Endodermal cell (in vitro differentiated cells): ENCODE results near the gene MBNL2. TPM values are rescaled to one million over a fixed set of nuclear protein-coding genes. Genes with fewer than 3 reads are reported as not detected.
A peak's percentile ranks its signal among the peaks of the same experiment; 100 is the strongest.

ENCODE experiments used
- DNase-seq: peaks from one replicate; pipeline ENCODE4 v3.0.0-alpha.2; 2017
- H3K27ac ChIP-seq: 2 replicates; pipeline ENCODE4 v1.5.1; 2013; ENCODE audit warnings: mild to moderate bottlenecking, low read depth, low read length, moderate library complexity
- H3K27me3 ChIP-seq: 2 replicates; pipeline ENCODE4 v1.6.1; 2013; ENCODE audit warnings: mild to moderate bottlenecking, low read length, moderate library complexity; ENCODE audit not compliant: insufficient read depth, control insufficient read depth, poor library complexity, severe bottlenecking
- H3K36me3 ChIP-seq: 2 replicates; pipeline ENCODE4 v1.7.0; 2013; ENCODE audit warnings: mild to moderate bottlenecking, low read length, moderate library complexity; ENCODE audit not compliant: control insufficient read depth, insufficient read depth
- H3K4me1 ChIP-seq: one replicate; pipeline ENCODE4 v1.7.0; 2013; ENCODE audit warnings: low read length; ENCODE audit not compliant: control insufficient read depth, insufficient read depth
- H3K4me3 ChIP-seq: 2 replicates; pipeline ENCODE4 v1.5.1; 2013; ENCODE audit warnings: mild to moderate bottlenecking, low read length, moderate library complexity
- H3K9ac ChIP-seq: 2 replicates; pipeline ENCODE4 v1.6.1; 2013; ENCODE audit warnings: mild to moderate bottlenecking, low read length, moderate library complexity; ENCODE audit not compliant: poor library complexity, severe bottlenecking; ENCODE audit errors: extremely low read depth
- H3K9me3 ChIP-seq: 2 replicates; pipeline ENCODE4 v1.6.1; 2013; ENCODE audit warnings: mild to moderate bottlenecking, low read length, moderate library complexity; ENCODE audit not compliant: control insufficient read depth
- H3K27ac Mint-ChIP-seq: 2 replicates; pipeline ENCODE4 v1.8.0; 2020; ENCODE audit warnings: mixed read lengths
- H3K27me3 Mint-ChIP-seq: 2 replicates; pipeline ENCODE4 v1.8.0; 2021; ENCODE audit warnings: mild to moderate bottlenecking, mixed read lengths; ENCODE audit not compliant: insufficient read depth
- H3K36me3 Mint-ChIP-seq: 2 replicates; pipeline ENCODE4 v1.8.0; 2020; ENCODE audit warnings: low read depth, mixed read lengths
- H3K4me1 Mint-ChIP-seq: 2 replicates; pipeline ENCODE4 v1.8.0; 2020; ENCODE audit warnings: mixed read lengths
- H3K4me3 Mint-ChIP-seq: 2 replicates; pipeline ENCODE4 v1.8.0; 2020; ENCODE audit warnings: mild to moderate bottlenecking, moderate library complexity, mixed read lengths
- H3K9me3 Mint-ChIP-seq: 2 replicates; pipeline ENCODE4 v1.8.0; 2020; ENCODE audit warnings: mild to moderate bottlenecking, mixed read lengths
- CTCF ChIP-seq: fragments of 200-600 bp; sonication (generic); conservative IDR thresholded peaks from 2 replicates; pipeline ENCODE4 v1.5.0; 2021; ENCODE audit warnings: antibody characterized with exemption, mild to moderate bottlenecking
- WGBS, 2 experiments: methylation state at CpG; one replicate each; pipeline versions ENCODE4 v1.1.5 to v1.1.7; 2013; ENCODE audit warnings: missing lambda C conversion rate in 2 of 2, mixed read lengths in 1 of 2; ENCODE audit not compliant: insufficient coverage in 1 of 2, insufficient read length in 1 of 2; 5-methylcytosine and 5-hydroxymethylcytosine counted together
- total RNA-seq, 2 donors: library from RNA; stranded (reverse); fragmentation: NEBNext Ultra II Directional in 1 of 2; extraction: Animal tissue kit (Norgen Biotek cat#: 25700) in 1 of 2; gene quantifications; 2 replicates in 1 of 2; 3 replicates in 1 of 2; pipeline ENCODE4 v1.2.1, GENCODE V29; 2021

MBNL2 gene
- total RNA-seq, 2 donors from 2014 or later = 1.7 to 3.3 TPM

GRCh38 chr13:97408938-97409337, 186.8 kb downstream of the MBNL2 start:
- no peaks in the 10 kb centered on the region for H3K27me3 ChIP-seq
- no peaks in the 10 kb centered on the region for H3K9me3 Mint-ChIP-seq
- WGBS, 2 experiments = 94 to 100% methylated on average over 2 of the region's 2 CpGs
- H3K4me1 Mint-ChIP-seq = peaks cover 7% of the 10 kb centered on the region
- H3K9ac ChIP-seq = no peak overlapping the region
- no peaks in the 10 kb centered on the region for H3K36me3 ChIP-seq
- H3K4me3 Mint-ChIP-seq = no peak overlapping the region
- DNase-seq = no peak
- peaks cover 3% of the 10 kb centered on the region for H3K27me3 Mint-ChIP-seq
- H3K27ac Mint-ChIP-seq = no peak overlapping the region
- H3K4me1 ChIP-seq = no peaks in the 10 kb centered on the region
- H3K27ac ChIP-seq = no peak overlapping the region
- no peaks in the 10 kb centered on the region for H3K36me3 Mint-ChIP-seq
- no peaks in the 10 kb centered on the region for H3K9me3 ChIP-seq
- no peak overlapping the region for H3K4me3 ChIP-seq
- no peak for TF ChIP-seq CTCF

GRCh38 chr13:97411984-97412383, 189.9 kb downstream of the MBNL2 start:
- no peaks in the 10 kb centered on the region for H3K9me3 Mint-ChIP-seq
- H3K4me3 ChIP-seq = no peak overlapping the region
- no peak overlapping the region for H3K9ac ChIP-seq
- H3K27me3 ChIP-seq = no peaks in the 10 kb centered on the region
- no peak overlapping the region for H3K27ac ChIP-seq
- peaks cover 13% of the 10 kb centered on the region for H3K4me1 Mint-ChIP-seq
- no peak for TF ChIP-seq CTCF
- no peak for DNase-seq
- no peaks in the 10 kb centered on the region for H3K36me3 ChIP-seq
- no peaks in the 10 kb centered on the region for H3K36me3 Mint-ChIP-seq
- no peak overlapping the region for H3K27ac Mint-ChIP-seq
- no peaks in the 10 kb centered on the region for H3K4me1 ChIP-seq
- no peaks in the 10 kb centered on the region for H3K9me3 ChIP-seq
- no peak overlapping the region for H3K4me3 Mint-ChIP-seq
- 91 to 94% methylated on average over 6 of the region's 6 CpGs for WGBS, 2 experiments
- H3K27me3 Mint-ChIP-seq = peaks cover 4% of the 10 kb centered on the region

- no peaks in the 10 kb centered on the region for H3K36me3 Mint-ChIP-seq
- no peaks in the 10 kb centered on the region for H3K27me3 ChIP-seq
- 8% methylated on average over 1 of the region's 1 CpG; no CpG with 5 or more reads in 1 of the 2 experiments for WGBS, 2 experiments
- H3K27ac Mint-ChIP-seq = no peak overlapping the region
- no peaks in the 10 kb centered on the region for H3K9me3 Mint-ChIP-seq
- H3K9me3 ChIP-seq = no peaks in the 10 kb centered on the region
- H3K4me3 ChIP-seq = peak overlapping the region; percentile 48
- H3K27ac ChIP-seq = no peak overlapping the region
- H3K27me3 Mint-ChIP-seq = peaks cover 2% of the 10 kb centered on the region
- no peak overlapping the region for H3K4me3 Mint-ChIP-seq
- no peaks in the 10 kb centered on the region for H3K4me1 ChIP-seq
- DNase-seq = no peak
- H3K9ac ChIP-seq = no peak overlapping the region
- H3K4me1 Mint-ChIP-seq = peaks cover 13% of the 10 kb centered on the region
- H3K36me3 ChIP-seq = no peaks in the 10 kb centered on the region
- TF ChIP-seq CTCF = no peak
Measured at GRCh38 chr13:97413694-97414093, 191.6 kb downstream of the MBNL2 start.
